GM21619 (cell line): ENCODE data around the gene CAVIN1.
"Not testable (repeated sequence)": the region's sequence is repeated elsewhere in the genome, so short reads cannot be mapped to it uniquely, and the experiment has no call there.

Source experiments
- ATAC-seq: cut with Tn5 transposase; IDR thresholded peaks from one replicate; pipeline ENCODE4 v1.9.1; 2021; ENCODE audit not compliant: unreplicated experiment

CAVIN1 gene, protein sequence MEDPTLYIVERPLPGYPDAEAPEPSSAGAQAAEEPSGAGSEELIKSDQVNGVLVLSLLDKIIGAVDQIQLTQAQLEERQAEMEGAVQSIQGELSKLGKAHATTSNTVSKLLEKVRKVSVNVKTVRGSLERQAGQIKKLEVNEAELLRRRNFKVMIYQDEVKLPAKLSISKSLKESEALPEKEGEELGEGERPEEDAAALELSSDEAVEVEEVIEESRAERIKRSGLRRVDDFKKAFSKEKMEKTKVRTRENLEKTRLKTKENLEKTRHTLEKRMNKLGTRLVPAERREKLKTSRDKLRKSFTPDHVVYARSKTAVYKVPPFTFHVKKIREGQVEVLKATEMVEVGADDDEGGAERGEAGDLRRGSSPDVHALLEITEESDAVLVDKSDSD

DNA sequence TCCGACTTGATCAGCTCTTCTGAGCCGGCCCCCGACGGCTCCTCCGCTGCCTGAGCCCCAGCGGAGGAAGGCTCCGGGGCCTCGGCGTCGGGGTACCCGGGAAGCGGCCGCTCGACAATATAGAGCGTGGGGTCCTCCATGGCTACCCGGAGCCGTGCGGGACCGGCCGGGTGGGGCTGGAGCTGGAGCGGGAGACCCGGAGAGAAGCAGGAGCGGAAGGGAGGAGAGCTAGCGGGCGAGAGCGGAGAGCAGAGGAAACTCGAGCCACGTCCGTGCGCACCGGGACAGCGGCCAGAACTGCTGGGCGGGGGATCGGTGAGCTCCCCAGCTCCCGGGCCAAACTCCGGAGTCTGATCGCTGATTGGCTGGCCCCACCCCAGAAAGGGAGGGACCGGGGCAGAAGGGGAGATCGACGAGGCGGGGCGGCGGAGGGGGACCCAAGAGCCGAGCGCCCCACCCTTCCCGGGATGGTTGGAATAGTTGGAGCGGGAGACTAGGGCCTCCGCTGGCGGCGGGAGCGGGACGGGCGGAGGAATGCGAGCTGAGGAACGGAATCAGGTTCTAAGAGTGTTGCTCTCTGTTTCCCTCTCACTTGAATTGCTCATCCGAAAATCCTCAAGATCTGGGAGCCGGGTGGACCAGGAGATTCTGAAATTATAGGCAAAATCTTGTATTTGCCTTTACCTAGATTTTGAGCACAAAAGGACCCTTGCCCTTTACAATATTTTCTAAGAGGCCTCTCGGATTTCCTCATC, at the start of gene CAVIN1:
TSS of gene CAVIN1 (minus strand) at position 299 of the 755 bp plus-strand sequence. CDS start at position 140, 159 bp downstream.
- no peak for ATAC-seq

DNA sequence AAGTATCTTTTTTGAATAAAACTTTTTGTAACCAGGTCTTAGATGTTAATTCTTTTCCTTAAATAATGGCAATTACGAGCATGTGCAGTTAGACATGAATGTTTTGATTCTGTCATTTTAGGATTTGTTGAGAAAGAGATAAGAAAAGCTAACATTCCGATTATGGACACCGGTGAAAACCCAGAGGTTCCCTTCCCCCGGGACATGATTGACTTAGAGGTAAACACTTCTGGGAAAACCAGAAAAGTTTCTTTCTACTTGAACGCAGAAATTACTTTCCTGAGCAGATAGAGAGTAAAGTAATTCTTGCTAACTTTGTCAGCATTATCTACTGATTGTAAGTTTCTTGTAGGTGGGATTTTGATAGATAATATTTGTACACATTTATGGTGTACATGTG, 44.8 kb upstream of the CAVIN1 start:
- ATAC-seq = no peak

DNA sequence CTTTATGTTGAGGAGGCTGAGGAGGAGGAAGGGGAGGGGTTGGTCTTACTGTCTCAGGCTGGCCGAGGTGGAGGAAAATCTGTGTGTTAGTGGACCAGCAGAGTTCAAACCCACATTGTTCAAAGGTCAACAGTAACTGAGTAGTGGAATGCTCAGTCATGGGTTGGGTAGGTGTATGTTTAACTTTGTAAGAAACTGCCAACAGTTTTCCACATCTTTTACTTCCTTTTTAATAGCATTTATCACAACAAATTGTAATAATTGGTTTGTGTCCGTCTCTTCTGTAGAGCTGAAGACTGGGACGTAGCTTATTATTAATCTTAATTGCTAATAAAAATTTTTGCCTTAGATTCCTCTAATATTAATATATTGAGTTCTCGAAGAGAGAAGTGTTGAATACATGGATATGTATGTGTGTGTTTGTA, 40.9 kb upstream of the CAVIN1 start:
- no peak for ATAC-seq

DNA sequence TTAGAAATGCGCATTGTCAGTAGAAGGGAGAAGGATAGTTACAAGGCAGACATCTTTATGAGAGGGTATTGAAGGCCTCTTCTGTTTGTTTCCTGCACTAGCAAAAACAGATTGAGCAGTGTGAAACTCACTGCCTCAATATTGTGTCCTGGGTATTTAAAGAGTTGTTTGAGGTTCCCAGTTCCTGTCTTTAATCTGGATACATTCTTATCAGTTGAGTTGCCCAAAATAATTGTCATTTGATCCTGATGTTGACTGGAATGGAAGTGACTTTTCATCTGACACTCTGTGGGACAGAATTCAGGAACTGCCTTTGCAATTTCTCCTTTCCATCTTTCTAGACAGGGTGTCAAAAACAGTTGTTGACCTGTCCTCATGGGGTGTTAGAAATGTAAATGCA, 37.3 kb upstream of the CAVIN1 start:
- ATAC-seq = no peak

DNA sequence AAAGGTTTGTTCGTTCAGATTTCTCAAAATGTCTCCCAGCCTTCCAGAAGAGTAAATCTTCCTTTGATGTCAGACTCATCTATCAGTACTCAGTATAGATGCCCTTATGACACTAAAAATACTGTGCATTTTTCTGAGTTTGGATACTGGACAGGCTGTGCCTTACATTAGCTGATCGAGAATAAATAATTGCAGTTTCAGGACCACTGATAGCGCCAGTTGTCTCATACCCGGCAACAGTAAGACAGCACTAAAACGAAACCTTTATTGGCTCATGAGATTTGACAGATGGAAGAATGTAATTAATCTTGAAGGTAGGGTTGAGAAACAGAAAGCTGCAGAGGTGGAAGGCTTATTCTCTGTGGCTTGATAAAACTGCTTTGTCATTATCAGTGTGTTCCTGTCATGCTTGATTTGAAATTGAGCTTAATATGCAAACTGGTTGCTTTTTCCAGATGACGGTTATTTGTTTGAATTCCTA, 36.8 kb upstream of the CAVIN1 start:
- ATAC-seq = no peak

DNA sequence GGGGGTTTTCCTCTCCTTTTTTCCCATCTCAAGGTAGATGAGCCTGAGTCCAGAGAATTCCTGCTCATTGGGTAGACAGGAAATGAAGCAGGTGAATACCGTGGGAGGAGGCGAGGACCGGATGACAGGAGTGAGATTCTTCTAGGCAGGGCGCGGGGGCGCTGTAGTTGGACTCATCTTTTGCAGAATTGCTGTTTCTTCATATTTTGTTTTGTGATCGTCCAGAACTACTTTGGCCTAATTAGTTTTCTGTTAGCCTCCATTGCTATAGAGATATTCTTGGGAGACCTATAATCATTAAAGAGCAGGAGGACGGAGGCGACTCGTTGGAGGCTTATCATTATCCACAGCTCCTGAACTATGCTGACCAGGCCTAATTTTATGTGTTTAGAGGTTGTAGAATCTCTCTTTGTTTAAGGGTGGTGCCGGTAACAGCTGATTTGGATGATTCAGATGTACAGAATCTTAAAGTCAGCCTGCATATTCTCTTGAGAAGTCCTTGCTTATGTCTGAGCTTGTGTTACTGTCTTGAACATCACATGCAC, 36.3 kb upstream of the CAVIN1 start:
- no peak for ATAC-seq

DNA sequence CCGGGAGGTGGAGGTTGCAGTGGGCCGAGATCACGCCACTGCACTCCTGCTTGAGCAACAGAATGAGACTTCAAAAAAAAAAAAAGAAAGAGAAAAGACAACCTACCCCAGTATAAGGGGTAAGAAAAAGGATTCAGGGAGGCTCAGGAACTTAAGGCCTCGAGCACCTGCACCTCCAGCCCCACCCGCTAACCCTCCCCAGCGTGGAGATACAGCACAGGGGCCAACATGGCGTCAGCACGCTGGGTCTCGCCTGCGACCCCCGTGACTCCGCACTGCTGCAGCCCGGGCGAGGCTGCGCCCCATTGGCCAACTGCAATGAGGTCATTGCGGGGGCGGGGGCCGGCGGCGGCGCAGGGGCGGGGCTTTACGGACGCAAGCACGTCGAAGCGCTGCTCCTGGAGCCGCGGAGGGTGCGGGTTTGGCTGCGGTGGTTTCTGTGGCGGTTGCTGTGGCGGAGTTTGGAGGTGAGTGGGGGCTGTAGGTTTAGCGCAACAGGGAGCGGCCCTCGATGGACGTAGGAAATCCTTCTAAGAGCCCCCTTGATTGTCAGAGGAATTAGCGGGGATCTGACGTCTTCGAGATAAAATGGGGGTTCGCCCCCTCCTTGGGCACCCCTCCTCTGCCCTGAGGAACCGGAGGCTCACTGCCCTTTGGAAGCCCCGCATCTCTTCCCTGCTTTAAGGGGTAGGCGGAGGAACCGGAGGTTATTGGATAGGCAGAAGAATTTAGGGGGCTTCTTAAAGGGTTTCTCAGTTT, 35.6 kb upstream of the CAVIN1 start, which contains the start of gene ATP6V0A1:
TSS of gene ATP6V0A1 (plus strand) at position 382 of the 759 bp plus-strand sequence. CDS start 2,017 bp downstream, outside the sequence.
- ATAC-seq = peak; percentile 54

DNA sequence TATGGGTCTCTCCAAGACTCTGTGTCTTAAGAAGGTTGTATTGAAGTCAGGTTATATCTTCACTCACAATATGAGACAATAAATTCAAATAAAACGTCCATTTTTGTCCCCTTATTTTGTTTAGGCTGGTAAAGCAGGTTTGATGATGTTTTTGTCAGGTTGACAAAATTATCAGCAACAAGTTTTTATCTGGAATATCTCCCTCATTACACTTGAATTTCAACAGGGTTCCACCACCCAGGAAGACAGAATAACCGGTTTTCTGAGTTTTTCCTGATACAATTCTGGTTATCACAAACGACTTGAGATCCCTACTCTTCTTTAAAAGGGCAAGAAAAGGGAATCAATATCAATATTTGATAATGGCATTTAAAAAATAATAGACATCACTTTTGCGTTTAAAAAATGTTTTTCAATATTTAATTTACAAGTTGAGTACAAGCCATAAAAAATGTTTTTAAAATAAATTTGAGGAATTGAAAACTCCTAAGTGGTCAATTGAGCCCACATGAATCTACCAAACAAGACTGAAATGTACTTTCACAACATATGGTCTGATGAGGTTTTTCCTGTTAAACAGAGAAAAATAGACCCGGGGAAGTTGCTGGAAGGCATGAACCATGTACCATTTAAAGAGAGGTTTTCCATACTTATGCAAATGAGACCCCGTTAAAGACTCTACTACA, 34.2 kb upstream of the CAVIN1 start:
- no peak for ATAC-seq

DNA sequence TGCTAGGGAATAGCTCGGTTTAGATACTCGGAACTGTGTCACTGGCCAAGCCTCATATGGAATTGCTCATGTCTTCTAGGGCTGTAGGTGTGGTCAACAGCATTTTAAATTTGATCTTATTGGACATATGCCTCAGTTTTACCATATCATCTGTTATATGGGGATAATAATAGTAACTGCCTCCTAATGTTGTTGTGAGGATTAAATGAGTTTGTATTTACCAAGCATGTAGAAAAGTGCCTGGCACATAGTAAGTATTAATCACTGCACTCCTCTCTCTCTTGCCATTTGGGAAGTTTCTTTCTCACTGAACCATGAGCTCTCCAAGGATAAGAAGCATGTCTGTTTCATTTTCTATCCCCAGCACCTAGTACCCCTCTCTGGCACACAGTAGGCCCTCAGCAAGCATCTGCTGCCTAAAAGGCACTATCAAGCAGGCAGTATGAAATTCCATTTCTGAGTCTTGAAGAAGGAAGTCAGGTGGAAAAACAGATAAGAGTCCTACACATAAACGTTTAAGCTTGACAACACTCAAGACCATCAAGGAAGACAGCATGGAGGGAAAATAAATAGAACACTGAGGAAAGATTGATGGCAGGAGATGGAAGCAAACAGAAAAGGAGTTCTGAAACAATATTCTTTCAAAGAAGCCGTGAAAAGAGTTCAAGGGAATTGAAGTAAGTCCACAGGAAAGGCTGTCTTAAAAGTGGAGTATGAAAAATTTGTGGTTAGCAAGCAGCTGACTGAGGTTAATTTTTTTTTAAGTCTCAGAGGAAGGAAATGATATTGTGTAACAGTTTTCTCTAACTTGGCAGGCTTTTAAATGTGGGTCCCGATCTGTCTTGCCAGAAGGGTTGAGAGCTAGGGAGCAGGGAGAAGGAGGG, 33.4 kb upstream of the CAVIN1 start:
- ATAC-seq = no peak

DNA sequence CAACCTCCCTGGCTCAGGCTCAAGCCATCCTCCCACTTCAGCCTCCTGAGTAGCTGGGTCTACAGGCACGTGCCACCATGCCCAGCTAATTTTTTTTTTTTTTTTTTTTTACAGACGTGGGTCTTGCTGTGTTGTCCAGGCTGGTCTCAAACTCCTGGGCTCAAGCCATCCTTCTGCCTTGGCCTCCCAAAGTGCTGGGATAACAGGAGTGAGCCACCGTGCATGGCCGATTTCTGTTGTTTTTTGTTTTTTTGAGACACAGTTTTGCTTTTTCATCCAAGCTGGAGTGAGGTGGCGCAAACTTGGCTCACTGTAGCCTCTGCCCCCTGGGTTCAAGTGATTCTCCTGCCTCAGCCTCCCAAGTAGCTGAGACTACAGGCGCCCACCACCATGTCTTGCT, 31.9 kb upstream of the CAVIN1 start:
- ATAC-seq = not testable (repeated sequence)

DNA sequence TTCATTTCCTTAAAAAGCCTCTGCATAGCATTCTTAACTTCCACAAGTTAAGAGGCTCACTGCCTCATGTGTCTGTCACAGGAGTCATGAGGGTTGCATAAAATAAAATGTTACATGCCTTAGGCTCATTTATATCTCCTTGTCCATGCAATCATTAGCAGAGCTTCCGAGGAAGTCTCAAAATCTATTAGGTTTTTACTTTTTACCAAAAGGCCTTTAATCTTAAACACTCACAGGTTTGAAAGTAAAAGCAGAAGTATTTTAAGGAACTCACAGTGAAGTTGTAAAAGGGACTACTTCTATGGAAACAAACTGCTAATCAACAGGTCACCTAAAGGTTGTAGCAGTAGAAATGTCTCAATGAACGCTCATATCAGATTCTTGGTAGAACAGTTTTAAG, 30.4 kb upstream of the CAVIN1 start:
- ATAC-seq = no peak

DNA sequence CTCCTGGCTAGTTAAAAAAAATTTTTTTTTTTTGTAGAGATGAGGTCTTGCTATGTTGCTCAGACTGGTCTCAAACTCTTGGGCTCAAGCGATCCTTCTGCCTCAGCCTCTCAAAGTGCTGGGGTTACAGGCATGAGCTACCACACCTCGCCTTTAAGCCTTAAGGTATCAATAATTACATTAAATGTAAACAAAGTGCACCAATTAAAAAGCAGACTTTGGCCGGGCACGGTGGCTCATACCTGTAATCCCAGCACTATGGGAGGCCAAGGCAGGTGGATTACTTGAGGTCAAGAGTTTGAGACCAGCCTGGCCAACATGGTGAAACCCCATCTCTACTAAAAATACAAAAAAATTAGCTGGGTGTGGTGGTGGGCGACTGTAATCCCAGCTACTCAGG, 28.2 kb upstream of the CAVIN1 start:
- ATAC-seq = not testable (repeated sequence)

DNA sequence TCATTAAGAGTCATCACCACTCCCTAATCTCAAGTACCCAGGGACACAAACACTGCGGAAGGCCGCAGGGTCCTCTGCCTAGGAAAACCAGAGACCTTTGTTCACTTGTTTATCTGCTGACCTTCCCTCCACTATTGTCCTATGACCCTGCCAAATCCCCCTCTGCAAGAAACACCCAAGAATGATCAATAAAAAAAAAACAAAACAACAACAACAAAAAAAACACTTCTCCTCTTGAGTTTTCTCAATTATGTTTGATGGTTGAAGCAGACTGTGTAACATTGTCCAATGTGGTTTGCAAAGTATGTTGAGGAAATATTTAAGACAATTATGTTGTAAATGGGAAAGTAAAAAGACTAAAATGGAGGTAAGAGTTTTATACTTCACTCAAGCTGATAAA, 26.8 kb upstream of the CAVIN1 start:
- ATAC-seq = not testable (repeated sequence)

DNA sequence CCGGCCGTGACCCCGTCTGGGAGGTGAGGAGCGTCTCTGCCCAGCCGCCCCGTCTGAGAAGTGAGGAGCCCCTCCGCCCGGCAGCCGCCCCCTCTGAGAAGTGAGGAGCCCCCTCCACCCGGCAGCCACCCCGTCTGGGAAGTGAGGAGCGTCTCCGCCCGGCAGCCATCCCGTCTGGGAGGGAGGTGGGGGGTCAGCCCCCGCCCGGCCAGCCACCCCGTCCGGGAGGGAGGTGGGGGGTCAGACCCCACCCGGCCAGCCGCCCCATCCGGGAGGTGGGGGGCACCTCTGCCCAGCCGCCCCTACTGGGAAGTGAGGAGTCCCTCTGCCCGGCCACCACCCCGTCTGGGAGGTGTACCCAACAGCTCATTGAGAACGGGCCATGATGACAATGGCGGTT, 26.1 kb upstream of the CAVIN1 start:
- ATAC-seq = not testable (repeated sequence)

DNA sequence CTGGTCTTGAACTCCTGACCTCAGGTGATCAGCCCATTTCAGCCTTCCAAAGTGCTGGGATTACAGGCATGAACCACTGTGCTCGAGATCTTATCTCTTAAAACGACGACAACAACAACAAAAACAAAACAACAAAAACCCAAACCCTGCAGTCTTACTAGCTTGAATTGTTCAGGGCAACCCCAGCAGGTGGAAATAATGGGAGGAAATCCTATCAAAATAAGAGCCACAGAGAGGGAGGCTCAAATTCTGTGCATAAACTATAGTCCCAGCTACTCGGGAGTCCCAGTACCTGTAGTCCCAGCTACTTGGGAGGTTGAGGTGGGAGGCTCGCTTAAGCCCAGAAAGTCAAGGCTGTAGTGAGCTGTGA, 19.1 kb upstream of the CAVIN1 start:
- no peak for ATAC-seq

DNA sequence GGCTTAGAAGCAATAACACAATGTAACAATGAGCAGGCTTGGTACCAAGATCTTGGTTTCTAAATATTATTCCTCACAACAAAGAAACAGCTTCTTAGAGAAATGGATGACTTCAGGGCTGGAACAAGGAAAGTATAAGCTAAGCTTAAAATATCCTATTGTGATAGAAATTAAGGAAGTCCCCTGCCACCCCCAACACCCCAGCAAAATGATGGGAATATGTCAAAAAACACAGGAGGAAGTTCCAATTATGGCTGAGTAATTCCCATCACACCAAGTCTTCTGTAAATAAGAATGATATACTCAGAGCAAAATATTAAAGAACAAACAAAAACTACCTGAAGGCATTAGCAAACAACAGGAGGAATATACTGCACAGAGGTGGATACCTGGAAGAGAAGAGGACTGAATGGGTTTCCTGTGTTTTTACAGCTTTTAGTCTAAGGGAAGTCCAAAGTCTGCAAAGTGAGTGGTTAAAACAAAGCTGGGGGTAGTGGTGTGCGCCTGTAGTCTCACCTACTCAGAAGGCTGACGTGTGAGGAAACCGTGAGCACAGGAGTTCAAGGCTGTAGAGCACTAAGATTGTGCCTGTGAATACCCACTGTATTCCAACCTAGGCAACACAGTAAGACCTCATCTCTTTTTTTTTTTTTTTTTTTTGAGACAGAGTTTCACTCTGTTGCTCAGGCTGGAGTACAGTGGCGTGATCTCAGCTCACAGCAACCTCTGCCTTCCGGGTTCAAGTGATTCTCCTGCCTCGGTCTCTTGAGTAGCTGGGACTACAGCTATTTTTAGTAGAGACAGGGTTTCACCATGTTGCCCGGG, 18.5 kb upstream of the CAVIN1 start:
- no peak for ATAC-seq

DNA sequence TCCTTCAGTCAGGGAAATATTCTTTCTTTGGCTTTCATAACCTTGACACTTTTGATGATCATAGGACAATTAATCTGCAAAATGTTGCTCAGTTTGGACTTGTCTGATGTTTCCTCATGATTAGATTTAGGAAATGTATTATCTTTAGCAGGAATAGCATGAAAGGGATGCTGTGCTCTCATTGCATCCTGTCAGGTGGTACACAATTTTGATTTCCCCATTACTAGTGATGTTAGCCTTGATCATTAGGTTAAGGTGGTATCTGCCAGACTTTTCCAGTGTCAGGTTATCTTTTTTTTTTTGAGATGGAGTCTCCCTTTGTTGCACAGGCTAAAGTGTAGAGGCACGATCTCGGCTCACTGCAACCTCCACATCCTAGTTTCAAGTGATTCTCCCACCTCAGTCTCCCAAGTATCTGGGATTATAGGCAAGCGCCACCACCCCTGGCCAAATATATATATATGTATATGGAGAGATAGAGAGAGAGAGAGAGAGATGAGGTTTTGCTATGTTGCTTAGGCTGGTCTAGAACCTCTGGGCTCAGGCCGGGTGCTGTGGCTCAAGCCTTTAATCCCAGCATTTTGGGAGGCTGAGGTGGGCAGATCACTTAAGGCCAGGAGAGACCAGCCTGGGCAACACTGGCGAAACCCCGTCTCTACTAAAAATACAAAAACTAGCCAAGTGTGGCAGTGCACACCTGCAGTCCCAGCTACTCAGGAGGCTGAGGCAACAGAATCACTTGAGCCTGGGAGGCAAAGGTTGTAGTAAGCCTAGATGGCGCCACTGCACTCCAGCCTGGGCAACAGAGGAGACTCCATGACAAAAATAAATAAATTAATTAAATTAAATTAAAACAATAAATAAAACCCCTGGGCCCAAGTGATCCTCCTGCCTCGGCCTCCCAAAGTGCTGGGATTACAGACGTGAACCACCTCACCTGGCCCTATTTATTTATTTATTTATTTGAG, 15.8 kb upstream of the CAVIN1 start:
- ATAC-seq = no peak
